Mesenchymal stem cell (in vitro differentiated cells and primary cell): ENCODE data around the gene WEE2.

ENCODE experiments used
- DNase-seq: peaks from one replicate; pipeline ENCODE4 v3.0.0-alpha.2; 2013
- H2AFZ ChIP-seq: one replicate; pipeline ENCODE4 v1.6.1; 2013; ENCODE audit warnings: low read depth, mild to moderate bottlenecking, control low read depth, inconsistent platforms, low read length, moderate library complexity
- H2AK5ac ChIP-seq: 2 replicates; pipeline ENCODE4 v1.6.1; 2013; ENCODE audit warnings: low read length, moderate library complexity, mild to moderate bottlenecking, inconsistent platforms; ENCODE audit not compliant: severe bottlenecking
- H2BK120ac ChIP-seq: one replicate; pipeline ENCODE4 v1.6.1; 2013; ENCODE audit warnings: low read depth, mild to moderate bottlenecking, inconsistent platforms, low read length, moderate library complexity
- H2BK12ac ChIP-seq, 2 experiments: one replicate each; pipeline ENCODE4 v1.6.1; 2013; ENCODE audit warnings: inconsistent platforms in 2 of 2, low read length in 2 of 2, mild to moderate bottlenecking in 2 of 2, moderate library complexity in 2 of 2, control low read depth in 1 of 2
- H2BK15ac ChIP-seq: one replicate; pipeline ENCODE4 v1.6.1; 2013; ENCODE audit warnings: mild to moderate bottlenecking, low read depth, inconsistent platforms; ENCODE audit not compliant: poor library complexity, severe bottlenecking
- H2BK5ac ChIP-seq: 2 replicates; pipeline ENCODE4 v1.6.1; 2013; ENCODE audit warnings: low read depth, mild to moderate bottlenecking, low read length, control low read depth, inconsistent platforms; ENCODE audit not compliant: poor library complexity, severe bottlenecking
- H3K14ac ChIP-seq, 2 experiments: one replicate each; pipeline ENCODE4 v1.6.1; 2013; ENCODE audit warnings: inconsistent platforms in 2 of 2, low read length in 2 of 2, control low read depth in 1 of 2, mild to moderate bottlenecking in 1 of 2, moderate library complexity in 1 of 2
- H3K18ac ChIP-seq, 2 experiments: one replicate each; pipeline ENCODE4 v1.6.1; 2013; ENCODE audit warnings: inconsistent platforms in 2 of 2, low read length in 2 of 2, control low read depth in 1 of 2, low read depth in 1 of 2, mild to moderate bottlenecking in 1 of 2
- H3K23ac ChIP-seq, 2 experiments: one replicate each; pipeline ENCODE4 v1.6.1; 2013; ENCODE audit warnings: inconsistent platforms in 2 of 2, low read length in 2 of 2, mild to moderate bottlenecking in 2 of 2, moderate library complexity in 2 of 2, control low read depth in 1 of 2
- H3K27ac ChIP-seq: 2 replicates; pipeline ENCODE4 v1.5.1; 2013; ENCODE audit warnings: mild to moderate bottlenecking, moderate library complexity, low read length, control low read depth, inconsistent platforms; ENCODE audit not compliant: poor library complexity, severe bottlenecking
- H3K27me3 ChIP-seq, 2 experiments: 2 replicates each; pipeline versions ENCODE4 v1.6.1 to v1.7.0; 2013; ENCODE audit warnings: low read length in 2 of 2, mild to moderate bottlenecking in 2 of 2, moderate library complexity in 2 of 2, control low read depth in 1 of 2, inconsistent platforms in 1 of 2; ENCODE audit not compliant: control insufficient read depth in 1 of 2, insufficient read depth in 1 of 2
- H3K36me3 ChIP-seq, 2 experiments: 2 replicates each; pipeline versions ENCODE4 v1.6.1 to v1.7.0; 2013; ENCODE audit warnings: low read length in 2 of 2, control low read depth in 1 of 2, inconsistent platforms in 1 of 2, low read depth in 1 of 2, mild to moderate bottlenecking in 1 of 2; ENCODE audit not compliant: insufficient read depth in 2 of 2, control insufficient read depth in 1 of 2
- H3K4ac ChIP-seq, 2 experiments: one replicate each; pipeline ENCODE4 v1.6.1; 2013; ENCODE audit warnings: inconsistent platforms in 2 of 2, low read length in 2 of 2, mild to moderate bottlenecking in 2 of 2, moderate library complexity in 2 of 2, control low read depth in 1 of 2, low read depth in 1 of 2
- H3K4me1 ChIP-seq: 2 replicates; pipeline ENCODE4 v1.6.1; 2013; ENCODE audit warnings: low read depth, low read length, control low read depth; ENCODE audit not compliant: control insufficient read depth, insufficient read depth
- H3K4me2 ChIP-seq: 2 replicates; pipeline ENCODE4 v1.6.1; 2013; ENCODE audit warnings: low read length, mild to moderate bottlenecking, inconsistent platforms; ENCODE audit not compliant: poor library complexity, severe bottlenecking
- H3K4me3 ChIP-seq, 2 experiments: 2 replicates each; pipeline versions ENCODE4 v1.5.1 to v1.7.0; 2013; ENCODE audit warnings: low read length in 2 of 2, mild to moderate bottlenecking in 2 of 2, control low read depth in 1 of 2, low read depth in 1 of 2; ENCODE audit not compliant: insufficient read depth in 1 of 2
- H3K79me1 ChIP-seq: replicated peaks from 2 replicates; pipeline ENCODE4 v1.6.1; 2013; ENCODE audit warnings: mild to moderate bottlenecking, control low read depth, low read length, inconsistent platforms; ENCODE audit not compliant: poor library complexity, severe bottlenecking
- H3K9ac ChIP-seq: 2 replicates; pipeline ENCODE4 v1.7.0; 2013; ENCODE audit warnings: mild to moderate bottlenecking, low read length, moderate library complexity
- H3K9me3 ChIP-seq: 2 replicates; pipeline ENCODE4 v1.7.0; 2013; ENCODE audit warnings: mild to moderate bottlenecking, low read length; ENCODE audit not compliant: control insufficient read depth
- H4K8ac ChIP-seq: one replicate; pipeline ENCODE4 v1.6.1; 2013; ENCODE audit warnings: inconsistent platforms, mild to moderate bottlenecking, low read length, moderate library complexity
- H4K91ac ChIP-seq: one replicate; pipeline ENCODE4 v1.6.1; 2013; ENCODE audit warnings: mild to moderate bottlenecking, low read length, inconsistent platforms
- WGBS: methylation state at CpG from one replicate; pipeline ENCODE4 v1.1.7; 2013; ENCODE audit warnings: mixed read lengths; 5-methylcytosine and 5-hydroxymethylcytosine counted together

Gene WEE2

GRCh38 chr7:141700296-141700847, 7.8 kb upstream of the WEE2 start:
- H4K8ac ChIP-seq, result no peak overlapping the region
- no peak overlapping the region for H2BK12ac ChIP-seq
- no peaks in the 10 kb centered on the region for H3K36me3 ChIP-seq
- H3K14ac ChIP-seq, result no peak overlapping the region
- 82% methylated on average over 3 of the region's 5 CpGs for WGBS
- peak overlapping the region; percentile 54 for H3K4me2 ChIP-seq
- no peak overlapping the region for H3K18ac ChIP-seq
- H3K9me3 ChIP-seq, result no peaks in the 10 kb centered on the region
- no peak overlapping the region for H2BK5ac ChIP-seq
- H3K4ac ChIP-seq, result no peak overlapping the region
- H3K4me1 ChIP-seq, result peaks cover 12% of the 10 kb centered on the region
- H2BK15ac ChIP-seq, result no peak overlapping the region
- no peak overlapping the region for H2AFZ ChIP-seq
- peaks cover 2 to 9% of the 10 kb centered on the region in 2 experiments for H3K27me3 ChIP-seq
- no peak overlapping the region for H2AK5ac ChIP-seq
- H3K23ac ChIP-seq, result no peak overlapping the region
- H2BK120ac ChIP-seq, result no peak overlapping the region
- H3K9ac ChIP-seq, result peak overlapping the region; percentile 30
- peak; percentile 20 for DNase-seq
- peak overlapping the region in 1 of 2 experiments; percentile 70 for H3K4me3 ChIP-seq
- H3K79me1 ChIP-seq, result peaks cover 18% of the 10 kb centered on the region
- H3K27ac ChIP-seq, result no peak overlapping the region
- no peak overlapping the region for H4K91ac ChIP-seq

- H3K36me3 ChIP-seq, result no peaks in the 10 kb centered on the region
- H4K91ac ChIP-seq, result no peak overlapping the region
Observed at GRCh38 chr7:141700848-141701371, 7.2 kb upstream of the WEE2 start.

GRCh38 chr7:141701489-141702046, 6.6 kb upstream of the WEE2 start:
- 1% methylated on average over 28 of the region's 59 CpGs for WGBS
- Histone ChIP-seq H3K18ac (peak overlapping the region; percentile 35 to 63), H3K23ac (no peak overlapping the region), H2BK12ac (no peak overlapping the region), H4K91ac (no peak overlapping the region), H3K4ac (peak overlapping the region in 1 of 2 experiments; percentile 37), H3K36me3 (no peaks in the 10 kb centered on the region), H3K27ac (no peak overlapping the region), H2AFZ (peak overlapping the region; percentile 80), H2AK5ac (no peak overlapping the region), H2BK120ac (no peak overlapping the region), H3K27me3 (peaks cover 2 to 9% of the 10 kb centered on the region in 2 experiments), H4K8ac (no peak overlapping the region), H3K4me3 (peak overlapping the region; percentile 74 to 89), H2BK5ac (no peak overlapping the region), H3K4me1 (peaks cover 8% of the 10 kb centered on the region), H2BK15ac (peak overlapping the region; percentile 31), H3K9me3 (no peaks in the 10 kb centered on the region), H3K9ac (peak overlapping the region; percentile 62), H3K14ac (peak overlapping the region in 1 of 2 experiments; percentile 45), H3K79me1 (peaks cover 9% of the 10 kb centered on the region), H3K4me2 (peak overlapping the region; percentile 80)
- peak; percentile 59 for DNase-seq

More at GRCh38 chr7:141700848-141701371, 7.2 kb upstream of the WEE2 start:
- H2BK15ac ChIP-seq, result no peak overlapping the region
- H3K27me3 ChIP-seq, result peaks cover 2 to 9% of the 10 kb centered on the region in 2 experiments
- H3K14ac ChIP-seq, result no peak overlapping the region
- peak overlapping the region; percentile 51 for H2AFZ ChIP-seq
- H3K4me2 ChIP-seq, result peak overlapping the region; percentile 54
- peaks cover 9% of the 10 kb centered on the region for H3K4me1 ChIP-seq
- H2AK5ac ChIP-seq, result no peak overlapping the region
- no peak overlapping the region for H2BK120ac ChIP-seq
- H4K8ac ChIP-seq, result no peak overlapping the region
- no peak overlapping the region for H3K23ac ChIP-seq
- H3K9me3 ChIP-seq, result no peaks in the 10 kb centered on the region
- no peak overlapping the region for H3K27ac ChIP-seq
- WGBS, result 24% methylated on average over 9 of the region's 20 CpGs
- H3K4me3 ChIP-seq, result peak overlapping the region in 1 of 2 experiments; percentile 70
- H3K4ac ChIP-seq, result no peak overlapping the region
- H3K9ac ChIP-seq, result peak overlapping the region; percentile 30
- H2BK5ac ChIP-seq, result no peak overlapping the region
- no peak overlapping the region for H3K18ac ChIP-seq
- DNase-seq, result peak; percentile 33
- no peak overlapping the region for H2BK12ac ChIP-seq
- H3K79me1 ChIP-seq, result peaks cover 13% of the 10 kb centered on the region

- peak within 1 kb of the TSS in 1 of 2 experiments; percentile 34 for H3K23ac ChIP-seq
- H2AK5ac ChIP-seq, result no peak within 1 kb of the TSS
- peak within 1 kb of the TSS in 1 of 2 experiments; percentile 37 for H3K4ac ChIP-seq
Observed at GRCh38 chr7:141702047-141702567, 6.0 kb upstream of the WEE2 start, which contains the start of gene DENND11. Gene DENND11 (minus strand): TSS chr7:141702166. CDS start chr7:141702153, 13 bp downstream.

More at GRCh38 chr7:141702047-141702567, 6.0 kb upstream of the WEE2 start, which contains the start of gene DENND11:
- Histone ChIP-seq H4K8ac (no peak within 1 kb of the TSS), H2AFZ (peak within 1 kb of the TSS; percentile 91), H2BK5ac (no peak within 1 kb of the TSS), H3K27ac (no peak within 1 kb of the TSS), H3K27me3 (peaks cover 2 to 9% of the 10 kb centered on the region in 2 experiments), H3K14ac (peak within 1 kb of the TSS in 1 of 2 experiments; percentile 68), H3K36me3 (no peaks in the 10 kb centered on the region), H3K4me1 (peaks cover 6% of the 10 kb centered on the region), H2BK15ac (peak within 1 kb of the TSS; percentile 31), H3K18ac (peak within 1 kb of the TSS; percentile 56 to 63), H3K4me2 (peak within 1 kb of the TSS; percentile 87), H3K9me3 (no peaks in the 10 kb centered on the region), H3K4me3 (peak within 1 kb of the TSS; percentile 87 to 89), H2BK12ac (no peak within 1 kb of the TSS), H2BK120ac (no peak within 1 kb of the TSS), H4K91ac (no peak within 1 kb of the TSS), H3K79me1 (peaks cover 7% of the 10 kb centered on the region), H3K9ac (peak within 1 kb of the TSS; percentile 81)
- under 1% methylated on average over 57 of the region's 62 CpGs for WGBS
- peak; percentile 51 for DNase-seq
